ENCODE data around the gene SCMH1.

Gene SCMH1

DNA sequence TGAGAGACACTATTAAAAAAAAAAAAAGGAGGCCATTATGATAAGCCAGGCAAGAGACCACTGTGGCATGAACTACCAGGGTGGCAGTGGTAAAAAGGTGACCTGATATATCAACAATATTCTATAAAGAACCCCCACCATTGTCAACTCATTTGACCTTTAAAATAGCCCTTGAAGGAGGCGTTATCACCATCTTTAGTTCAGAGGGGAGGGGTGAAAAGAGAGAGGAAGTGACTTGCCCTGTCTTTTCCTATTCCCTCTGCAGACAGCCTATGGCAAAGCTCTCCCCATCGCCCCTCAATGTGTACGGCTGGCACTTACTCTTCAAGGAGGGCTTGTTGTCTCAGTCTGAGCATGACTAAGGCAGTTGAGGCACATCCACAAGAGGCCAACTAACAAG lies 208.8 kb downstream of the SCMH1 start:
- in situ Hi-C loops (cut with MboI; ENCODE audit: low sequenced_read_pairs), result loop anchor here (25.0 kb wide), 1 partner anchor 404 kb away; no protein-coding TSS in a partner anchor

DNA sequence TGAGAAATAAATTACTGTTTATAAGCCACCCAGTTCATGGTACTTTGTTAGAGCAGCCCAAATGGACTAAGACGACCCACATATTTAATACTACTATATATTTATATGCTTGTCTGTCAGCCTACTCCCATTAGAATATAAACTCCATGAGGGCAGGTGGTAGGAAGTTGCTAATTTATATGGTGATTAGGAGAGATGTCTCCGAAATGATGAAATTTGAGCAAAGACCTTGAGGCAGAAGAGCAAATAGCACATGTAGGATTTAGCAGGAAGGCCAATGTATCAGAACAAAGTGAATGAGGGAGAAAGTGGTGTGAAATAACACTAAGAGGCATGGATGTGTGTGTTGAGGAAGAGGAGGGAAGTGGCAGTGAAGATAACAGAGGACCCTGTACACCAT lies 210.0 kb downstream of the SCMH1 start:
- in situ Hi-C loops (cut with MboI; ENCODE audit: low sequenced_read_pairs), result loop anchor here (25.0 kb wide), 1 partner anchor 405 kb away; no protein-coding TSS in a partner anchor

DNA sequence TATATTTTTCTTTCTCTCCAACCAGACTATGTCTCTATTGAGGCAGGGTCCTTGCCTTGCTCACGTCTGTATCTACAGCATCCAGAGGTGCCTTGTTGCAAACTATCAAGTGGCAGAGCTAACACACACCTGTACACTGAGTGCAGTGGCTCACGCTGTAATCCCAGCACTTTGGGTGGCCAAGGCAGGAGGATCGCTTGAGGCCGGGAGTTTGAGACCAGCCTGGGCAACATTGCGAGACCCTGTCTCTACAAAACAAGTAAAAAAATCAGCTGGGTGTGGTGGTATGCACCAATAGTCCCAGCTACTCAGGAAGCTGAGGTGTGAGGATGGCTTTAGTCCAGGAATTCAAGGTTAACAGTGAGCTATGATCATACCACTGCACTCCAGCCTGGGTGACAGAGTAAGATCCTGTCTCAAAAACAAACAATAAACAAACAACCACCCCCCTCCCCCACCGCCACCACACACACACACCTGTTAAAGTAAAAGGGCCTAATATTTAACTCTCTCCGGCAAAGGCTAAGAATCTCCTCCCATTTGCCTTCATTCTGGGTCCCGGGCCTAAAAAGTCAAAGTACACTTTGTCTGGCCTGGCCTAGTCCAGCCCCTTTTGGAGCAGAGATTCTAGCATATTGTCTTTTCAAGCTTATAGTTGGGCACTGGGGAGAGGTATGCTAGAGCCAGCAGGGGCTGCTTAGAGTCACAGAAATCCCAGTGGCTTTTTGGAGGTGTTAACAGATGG lies 211.1 kb downstream of the SCMH1 start:
- in situ Hi-C loops (cut with MboI; ENCODE audit: low sequenced_read_pairs), result loop anchor here (25.0 kb wide), 1 partner anchor 406 kb away; no protein-coding TSS in a partner anchor

DNA sequence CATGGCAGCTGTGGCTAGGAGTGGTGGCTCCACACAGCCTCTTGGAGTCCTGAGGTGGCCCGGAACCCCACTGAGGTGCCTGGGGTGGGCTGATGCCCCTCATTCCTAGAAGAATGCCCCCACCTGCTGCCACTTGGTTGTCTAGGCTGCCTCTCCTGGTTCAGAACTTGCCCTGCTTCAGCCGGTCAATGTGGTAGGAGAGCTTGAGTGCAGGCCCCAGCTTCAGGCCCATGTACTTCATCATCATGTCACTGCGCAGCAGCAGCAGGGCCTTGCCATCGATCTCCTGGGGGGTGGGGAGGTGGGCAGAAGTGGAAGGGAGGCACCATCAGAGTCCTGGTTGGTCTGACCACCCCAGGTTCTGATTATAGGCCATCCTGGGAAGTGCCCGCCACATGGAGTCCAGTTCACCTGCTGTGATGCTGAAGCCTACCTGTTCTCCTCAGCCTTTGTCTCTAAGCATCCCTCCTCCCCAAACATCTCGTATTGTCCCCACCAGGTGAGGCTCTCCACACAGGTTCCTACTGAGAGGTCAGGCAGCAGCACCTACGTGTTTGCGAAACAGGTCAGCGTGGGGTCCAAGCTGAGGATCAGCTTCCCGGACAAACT lies 214.0 kb downstream of the SCMH1 start:
- in situ Hi-C loops (cut with MboI; ENCODE audit: low sequenced_read_pairs), result loop anchor here (25.0 kb wide), 1 partner anchor 409 kb away; no protein-coding TSS in a partner anchor

DNA sequence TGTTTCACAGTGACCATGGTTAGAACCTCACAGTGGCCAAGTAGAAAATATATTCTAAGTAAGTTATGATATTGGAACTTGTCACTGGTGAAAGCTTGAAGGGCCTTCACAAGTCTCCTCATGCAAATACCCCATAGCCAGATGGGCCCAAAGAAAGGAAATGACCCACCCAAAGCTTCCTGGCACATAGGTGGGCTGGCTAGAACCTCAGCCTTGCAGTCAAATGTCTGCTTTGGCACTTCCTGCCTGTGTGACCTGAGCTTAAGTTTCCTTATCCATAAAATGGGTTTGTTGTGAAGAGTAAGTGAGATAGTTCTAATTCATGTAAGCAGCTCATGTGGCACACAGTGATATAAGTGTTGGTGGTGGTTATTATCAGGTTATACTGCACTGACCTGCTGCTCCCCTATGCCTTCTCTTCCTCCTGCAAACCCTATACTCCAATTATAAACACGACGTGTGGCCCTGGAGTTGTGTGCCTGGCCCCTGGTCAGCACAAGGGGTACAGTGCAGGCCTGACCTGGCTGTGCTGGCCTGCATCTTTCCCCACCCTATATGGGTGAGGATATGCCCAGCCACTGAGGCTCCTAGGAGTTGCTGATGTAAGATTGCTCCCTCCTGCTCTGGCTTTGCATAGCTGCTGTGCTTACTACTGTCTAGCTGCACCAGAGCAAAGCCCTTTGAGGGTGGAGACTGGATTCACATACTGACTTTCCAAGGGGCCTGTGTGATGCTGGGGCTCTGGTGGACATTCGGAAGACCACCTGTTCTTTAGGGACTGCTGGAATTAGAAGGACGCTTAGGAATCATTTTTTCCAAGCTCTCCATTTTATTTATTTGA lies 215.9 kb downstream of the SCMH1 start:
- in situ Hi-C loops (cut with MboI; ENCODE audit: low sequenced_read_pairs), result loop anchor here (25.0 kb wide), 1 partner anchor 411 kb away; no protein-coding TSS in a partner anchor

DNA sequence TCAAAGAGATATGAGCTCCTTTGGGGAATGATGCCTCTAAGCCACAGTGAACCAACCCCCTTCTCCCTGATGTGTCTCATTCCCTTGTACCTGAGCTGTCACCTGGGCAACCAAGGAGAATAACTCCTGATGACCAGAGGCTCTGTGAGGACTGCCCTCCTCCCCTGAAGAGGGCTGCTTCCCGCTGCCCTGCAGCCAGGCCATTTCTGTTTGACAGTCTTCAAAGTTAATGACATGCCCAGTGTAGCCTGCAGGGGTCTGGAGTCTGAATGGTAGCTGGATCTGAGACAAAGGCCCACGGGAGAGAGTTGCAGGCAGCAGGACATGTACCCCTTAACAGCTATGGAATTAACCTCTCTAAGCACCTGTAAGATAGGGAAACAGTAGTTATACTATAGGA lies 217.2 kb downstream of the SCMH1 start:
- in situ Hi-C loops (cut with MboI; ENCODE audit: low sequenced_read_pairs), result loop anchor here (25.0 kb wide), 1 partner anchor 412 kb away; no protein-coding TSS in a partner anchor

DNA sequence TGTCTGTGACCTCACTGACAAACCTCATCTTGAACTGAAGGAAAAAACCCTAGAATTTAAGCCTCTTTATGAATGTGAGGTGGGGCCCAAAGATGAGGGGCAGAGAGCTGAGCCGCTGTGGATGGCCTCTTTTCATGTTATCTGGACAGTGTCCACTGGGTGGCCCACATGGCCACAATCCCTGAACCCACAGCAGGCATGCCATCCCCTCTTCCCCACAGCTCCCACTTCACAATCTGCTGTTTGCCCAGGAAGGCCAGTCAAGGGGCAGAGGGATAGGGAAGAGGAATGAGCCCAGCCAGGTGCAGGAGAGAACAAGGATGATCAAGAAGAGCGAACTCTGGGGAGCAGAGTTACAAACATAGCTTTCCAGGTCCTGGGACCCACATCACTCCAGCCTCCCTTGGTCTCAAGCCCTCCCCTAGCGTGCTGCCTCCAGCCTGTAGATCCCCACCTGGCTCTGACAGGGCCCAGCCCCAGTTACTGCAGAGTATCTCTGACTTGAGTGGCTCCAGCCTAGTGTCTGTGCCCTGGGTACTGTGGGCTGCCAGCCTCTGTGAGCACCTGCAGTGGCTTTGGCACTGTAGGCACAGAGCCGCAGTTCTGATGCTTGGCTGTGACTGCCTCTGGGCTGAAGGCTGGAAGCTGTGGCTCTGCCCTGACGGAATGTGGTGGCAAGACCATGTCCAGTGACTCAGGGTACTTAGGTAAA lies 218.7 kb downstream of the SCMH1 start:
- in situ Hi-C loops (cut with MboI; ENCODE audit: low sequenced_read_pairs), result no loop called here

DNA sequence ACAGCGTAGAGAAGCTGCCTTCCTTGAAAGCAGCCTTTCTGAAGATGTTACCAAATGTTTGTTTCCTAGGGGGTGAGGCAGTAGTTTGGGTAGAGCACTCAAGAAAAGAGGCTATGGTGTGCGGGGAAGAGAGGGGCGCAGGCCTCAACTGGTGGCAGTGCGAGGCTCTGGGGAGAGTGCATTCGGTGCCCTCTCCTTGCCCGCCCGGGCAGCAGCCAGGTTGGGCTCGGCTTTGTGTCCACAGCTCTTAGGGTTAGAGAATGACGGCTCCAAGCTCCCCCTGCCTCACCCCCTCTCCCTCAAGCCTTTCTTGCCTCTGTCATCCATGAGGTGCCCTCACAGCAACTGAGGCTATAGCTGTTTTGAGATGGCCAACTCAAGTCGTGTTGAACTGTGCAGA lies 219.7 kb downstream of the SCMH1 start:
- in situ Hi-C loops (cut with MboI; ENCODE audit: low sequenced_read_pairs), result no loop called here

DNA sequence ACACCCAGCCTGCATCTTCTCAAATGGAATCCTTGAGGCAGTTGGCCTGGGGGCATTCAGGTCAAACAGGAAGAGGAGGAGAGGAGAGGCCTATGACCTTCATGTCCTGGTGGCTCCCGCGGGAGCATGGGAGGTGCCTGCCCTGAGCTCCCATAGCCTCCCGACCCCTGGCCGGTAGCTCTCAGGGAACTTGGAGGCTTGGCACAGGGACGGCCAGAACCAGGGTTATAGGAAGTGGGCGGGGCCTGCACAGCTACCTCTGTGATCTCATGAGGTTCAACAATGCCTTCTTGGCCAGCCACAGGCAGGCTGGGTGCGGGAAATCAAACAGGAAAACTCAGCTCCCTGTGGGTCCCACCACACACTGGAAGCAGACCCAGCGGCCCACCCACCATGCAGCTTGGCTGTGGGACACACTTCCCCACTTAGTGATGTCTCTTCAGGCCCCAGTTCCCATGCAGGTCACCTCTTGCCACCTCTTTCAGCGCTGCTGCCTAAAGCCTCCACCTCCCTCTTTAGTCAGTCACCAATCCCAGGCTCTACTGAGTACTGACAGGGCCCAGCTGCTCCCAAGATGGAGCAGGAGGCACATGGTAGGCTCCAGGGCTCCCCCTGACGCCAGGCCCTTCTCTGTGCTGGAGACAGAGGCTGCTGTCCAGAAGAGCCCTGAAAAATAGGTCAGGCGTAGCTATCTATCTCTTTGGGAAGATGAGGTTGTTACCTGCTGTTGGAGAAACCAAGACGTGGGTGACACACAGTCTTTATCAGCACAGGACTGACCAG lies 220.4 kb downstream of the SCMH1 start, which contains the start of gene SLFNL1:
Gene SLFNL1 (minus strand): TSS at position 200 of the 783 bp plus-strand sequence. CDS start 1,065 bp downstream, outside the sequence.
- in situ Hi-C loops (cut with MboI; ENCODE audit: low sequenced_read_pairs), result no loop called here

DNA sequence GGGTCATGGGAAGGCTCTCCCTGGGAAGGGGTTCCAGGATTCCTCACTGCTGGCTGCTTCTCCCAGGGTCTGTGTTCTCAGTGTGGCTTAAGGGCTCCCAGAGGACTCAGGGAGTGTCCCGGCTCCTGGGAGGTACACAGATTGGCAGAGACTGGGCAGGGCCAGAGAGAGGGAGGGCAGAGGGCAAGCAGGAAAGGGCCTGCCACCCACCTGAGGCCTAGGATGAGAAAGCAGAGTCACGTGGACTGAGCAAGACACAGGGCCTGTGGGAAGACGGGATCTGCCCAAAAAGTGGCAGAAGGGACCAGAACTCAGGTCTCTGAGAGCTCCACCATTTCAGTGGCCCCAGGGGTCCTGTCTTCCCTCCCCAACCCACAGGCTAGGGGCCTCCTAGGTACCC lies 221.5 kb downstream of the SCMH1 start:
- in situ Hi-C loops (cut with MboI; ENCODE audit: low sequenced_read_pairs), result no loop called here

DNA sequence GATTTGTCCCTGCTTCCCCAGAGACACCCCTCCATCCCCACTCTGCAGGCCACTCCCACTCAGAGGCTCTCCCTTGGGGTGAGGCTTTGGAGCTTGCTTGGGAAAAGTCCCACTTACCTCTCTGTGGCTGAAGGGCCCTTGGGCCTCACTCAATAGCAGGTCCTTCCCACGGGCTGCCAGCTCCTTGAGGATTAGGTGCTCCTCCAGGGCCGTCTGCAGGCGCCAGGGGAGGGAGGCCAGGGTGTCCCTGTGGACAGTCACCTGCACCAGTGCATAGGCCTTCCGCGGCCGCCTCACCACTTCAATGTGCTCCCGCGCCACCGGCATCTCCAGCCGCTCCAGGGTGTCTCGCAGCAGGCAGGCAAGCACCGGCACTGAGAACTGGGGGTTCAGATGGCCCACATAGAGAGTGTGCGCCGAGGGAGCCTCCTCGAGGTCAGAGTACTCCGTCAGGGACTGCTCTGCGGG lies 222.0 kb downstream of the SCMH1 start:
- in situ Hi-C loops (cut with MboI; ENCODE audit: low sequenced_read_pairs), result no loop called here

DNA sequence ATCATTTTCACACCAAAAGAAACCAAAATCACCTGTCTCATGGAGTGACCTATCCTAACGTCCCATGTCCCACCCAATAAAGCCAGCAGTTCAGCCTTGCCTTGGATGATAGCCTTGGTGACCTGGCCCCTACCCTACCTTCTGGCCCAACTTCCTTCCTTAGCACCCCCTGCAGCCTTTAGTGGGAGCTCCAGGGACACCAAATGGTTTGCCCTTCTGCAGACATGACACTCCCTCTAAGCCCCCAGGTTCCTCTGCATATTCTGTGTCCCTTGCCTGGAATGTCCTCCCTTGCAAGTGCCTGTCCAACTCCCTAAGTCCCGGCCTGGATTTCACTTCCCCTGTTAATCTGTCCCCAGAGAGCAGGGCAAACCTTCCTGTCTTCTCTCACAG lies 222.8 kb downstream of the SCMH1 start:
- in situ Hi-C loops (cut with MboI; ENCODE audit: low sequenced_read_pairs), result no loop called here

DNA sequence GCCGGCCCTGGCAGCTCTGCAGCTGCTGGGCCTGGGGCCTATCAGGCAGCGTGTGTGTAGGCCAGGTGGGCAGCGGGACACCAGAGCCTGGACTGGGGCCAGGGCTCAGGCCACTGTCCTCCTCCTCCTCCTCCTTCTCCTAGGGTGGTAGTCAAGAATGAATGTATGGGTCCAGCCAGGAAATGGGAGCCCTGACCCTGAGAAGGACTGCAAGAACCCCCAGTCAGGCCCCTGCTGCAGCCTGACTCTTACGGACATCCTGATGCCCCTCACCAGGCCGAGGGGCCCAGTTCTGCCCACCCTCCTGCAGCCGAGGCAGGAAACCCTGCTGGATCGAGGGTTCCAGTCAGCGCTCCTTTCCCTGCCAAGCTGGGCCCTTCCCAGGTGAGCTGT lies 224.1 kb downstream of the SCMH1 start:
- in situ Hi-C loops (cut with MboI; ENCODE audit: low sequenced_read_pairs), result no loop called here

DNA sequence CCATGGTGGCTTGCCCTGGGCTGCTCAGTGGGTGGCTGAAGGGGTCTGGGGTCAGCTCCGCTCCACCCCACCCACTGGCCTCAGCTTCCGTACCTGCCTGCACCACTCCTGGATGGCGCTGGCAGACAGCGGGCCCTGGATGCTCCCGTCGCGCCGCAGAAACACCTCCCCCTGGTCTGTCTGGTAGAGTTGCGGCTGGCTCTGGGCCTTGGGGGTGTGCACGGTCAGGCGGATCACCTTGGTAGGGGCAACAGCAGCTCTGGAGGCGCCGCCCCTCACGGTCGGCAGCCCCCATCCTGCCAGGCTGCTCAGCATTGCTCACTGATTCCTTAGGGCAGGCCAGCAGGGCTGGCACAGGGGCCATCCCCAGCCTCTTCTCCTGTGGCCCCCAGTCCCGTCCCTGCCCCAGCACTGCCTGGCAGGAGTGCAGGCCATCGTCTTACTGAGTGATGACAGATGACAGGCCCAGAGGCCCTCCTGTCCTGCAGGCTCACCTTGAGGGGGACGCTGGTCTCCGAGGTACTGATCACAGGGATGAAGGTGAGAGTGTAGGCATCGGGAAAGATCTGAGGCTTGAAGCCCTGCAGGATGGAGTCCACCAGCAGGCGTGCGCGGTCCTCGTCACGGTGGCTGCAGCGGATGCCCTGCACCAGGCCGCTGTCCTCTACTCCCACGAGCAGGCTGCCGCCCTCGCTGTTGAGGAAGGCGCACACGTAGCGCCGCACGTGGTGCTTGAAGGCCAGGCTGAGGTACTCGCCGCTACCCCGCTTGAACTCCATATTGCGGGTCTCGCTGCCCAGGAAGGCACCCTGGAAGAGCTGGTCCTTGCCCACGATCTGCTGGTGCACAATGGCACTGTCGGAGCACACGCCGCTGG lies 224.7 kb downstream of the SCMH1 start:
- in situ Hi-C loops (cut with MboI; ENCODE audit: low sequenced_read_pairs), result no loop called here

DNA sequence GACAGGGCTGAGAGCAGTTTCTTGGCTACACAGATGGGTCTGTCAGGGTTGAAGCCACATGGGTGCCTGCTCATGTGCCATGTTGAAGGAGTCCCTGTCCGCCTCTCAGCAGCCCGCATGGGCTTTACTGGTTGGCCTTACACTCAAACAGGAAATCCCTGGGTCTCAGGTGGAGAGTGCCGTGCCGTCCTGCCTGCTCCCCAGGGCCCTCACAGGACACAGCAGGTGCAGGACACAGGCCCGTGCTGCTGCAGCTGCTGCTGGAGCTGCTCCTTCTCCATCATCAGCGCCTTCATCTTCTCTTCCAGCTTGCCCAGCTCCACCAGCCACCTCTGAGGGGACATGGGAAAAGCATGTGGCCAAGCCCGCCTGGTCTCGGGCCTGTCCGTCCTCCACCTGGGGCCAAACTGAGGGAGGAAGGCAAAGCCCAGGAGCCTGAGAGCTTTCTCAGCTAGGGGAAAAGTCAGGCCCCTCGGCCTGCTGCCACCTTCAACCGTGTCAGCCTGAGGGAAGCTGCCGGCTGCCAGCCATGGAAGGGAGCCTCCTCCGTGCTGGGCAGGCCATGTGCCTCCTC lies 226.1 kb downstream of the SCMH1 start:
- in situ Hi-C loops (cut with MboI; ENCODE audit: low sequenced_read_pairs), result no loop called here

DNA sequence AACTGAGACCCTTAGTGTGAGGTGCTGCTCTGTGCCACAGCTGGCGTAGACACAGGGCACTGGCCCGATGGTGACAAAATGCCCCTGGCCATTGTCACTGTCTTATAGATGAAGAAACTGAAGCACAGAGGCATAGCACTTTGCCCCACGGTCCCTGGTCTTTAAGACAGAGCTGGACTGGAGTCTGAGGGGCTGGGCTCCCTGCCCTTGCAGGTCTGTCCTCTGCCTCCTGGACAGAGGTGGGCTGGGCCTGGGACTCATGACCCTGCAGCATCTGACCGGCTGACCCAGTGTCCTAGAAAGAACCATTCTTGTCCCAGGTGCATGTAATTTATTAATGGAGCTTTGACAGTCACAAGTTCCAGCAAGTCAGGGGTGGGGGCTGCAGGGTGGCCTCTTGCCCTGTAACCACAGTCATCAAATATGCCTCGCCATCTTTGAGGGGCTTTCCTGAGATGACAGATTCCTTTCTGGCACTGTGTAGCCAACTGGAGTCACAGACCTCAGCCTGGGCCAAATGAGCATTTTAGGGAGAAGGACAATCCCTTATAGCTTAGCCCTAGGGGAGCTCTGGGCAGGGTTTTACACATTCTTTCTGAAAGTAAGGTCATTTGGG lies 226.7 kb downstream of the SCMH1 start:
- in situ Hi-C loops (cut with MboI; ENCODE audit: low sequenced_read_pairs), result no loop called here

DNA sequence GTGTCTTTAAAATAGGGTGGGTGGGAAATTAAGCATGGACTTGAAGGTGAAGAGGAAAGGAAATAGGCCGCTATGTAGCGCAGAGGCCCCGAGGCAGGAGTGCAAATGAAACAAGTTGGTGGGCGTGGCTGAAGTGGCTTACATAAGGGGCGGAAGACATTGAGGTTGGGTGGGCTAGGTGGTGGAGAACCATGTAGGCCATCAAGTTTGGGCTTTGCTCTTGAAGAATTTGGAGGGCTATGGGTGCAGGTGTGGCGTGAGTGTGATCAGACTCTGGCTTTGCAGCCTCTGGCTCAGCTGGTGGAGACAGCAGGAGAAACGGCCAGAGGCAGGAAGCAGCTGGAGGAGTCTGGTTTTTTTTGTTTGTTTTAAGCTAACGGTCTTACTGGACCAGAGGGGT lies 227.2 kb downstream of the SCMH1 start:
- in situ Hi-C loops (cut with MboI; ENCODE audit: low sequenced_read_pairs), result no loop called here

DNA sequence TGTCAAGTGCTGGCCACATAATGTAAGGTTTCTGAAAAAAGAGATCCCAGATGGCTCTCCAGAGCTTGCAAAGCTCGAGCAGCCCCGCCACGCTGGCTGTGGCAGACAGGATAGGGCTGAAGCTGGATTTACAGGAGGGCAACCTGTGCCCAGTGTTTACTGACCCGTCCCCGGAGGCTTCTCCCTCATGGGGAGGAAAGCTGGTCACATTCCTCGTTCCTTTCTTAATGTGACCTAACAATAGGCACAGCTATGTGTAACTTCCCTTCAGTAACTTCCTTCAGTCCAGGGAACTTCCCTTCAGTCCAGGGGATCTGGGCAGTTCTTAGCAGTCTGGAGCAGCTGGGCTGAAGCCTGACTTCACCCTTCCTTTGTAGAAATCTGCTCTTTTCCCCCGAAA lies 228.3 kb downstream of the SCMH1 start:
- in situ Hi-C loops (cut with MboI; ENCODE audit: low sequenced_read_pairs), result no loop called here

All from HL-60/S4 (cell line).